Breast epithelium (tissue), 4 donors: Measurements from ENCODE around the gene LRPPRC. TPM values are rescaled to one million over a fixed set of nuclear protein-coding genes. Genes with fewer than 3 reads are reported as not detected.

Source experiments
- DNase-seq, 2 donors: peaks; one replicate each; pipeline ENCODE4 v3.0.0-alpha.2; 2019; ENCODE audit warnings: low spot score in 2 of 2
- H3K27ac ChIP-seq, 2 donors: fragments of 200-600 bp; sonication (generic) in 1 of 2; one replicate each; pipeline ENCODE4 v1.5.1; 2016 to 2019; ENCODE audit warnings: mild to moderate bottlenecking in 1 of 2
- H3K27me3 ChIP-seq, 2 donors: fragments of 200-600 bp; sonication (generic) in 1 of 2; one replicate each; pipeline versions ENCODE4 v1.5.1 to v1.6.0; 2017 to 2019; ENCODE audit warnings: control low read depth in 1 of 2, mild to moderate bottlenecking in 1 of 2
- H3K36me3 ChIP-seq: fragments of 200-600 bp; one replicate; pipeline ENCODE4 v1.5.1; 2019
- H3K4me1 ChIP-seq, 2 donors: fragments of 200-600 bp; sonication (generic); one replicate each; pipeline ENCODE4 v1.5.1; 2016 to 2019; ENCODE audit warnings: control low read depth in 1 of 2
- H3K4me3 ChIP-seq, 3 donors: fragments of 200-600 bp; sonication (generic); 1 replicate in 2 of 3; 2 replicates in 1 of 3; pipeline ENCODE4 v1.5.1; 2016 to 2019; ENCODE audit warnings: mild to moderate bottlenecking in 3 of 3, moderate library complexity in 2 of 3
- H3K9me3 ChIP-seq, 2 donors: fragments of 200-600 bp; sonication (generic) in 1 of 2; one replicate each; pipeline ENCODE4 v1.5.1; 2016 to 2019; ENCODE audit warnings: control low read depth in 1 of 2
- CTCF ChIP-seq, 3 donors: fragments of 450-650 bp; IDR thresholded peaks; one replicate each; pipeline ENCODE4 v1.5.1; 2016 to 2017; ENCODE audit warnings: antibody characterized with exemption in 3 of 3, mild to moderate bottlenecking in 3 of 3, moderate library complexity in 3 of 3
- POLR2A ChIP-seq: fragments of 450-650 bp; IDR thresholded peaks from one replicate; pipeline ENCODE4 v1.6.1; 2016; ENCODE audit warnings: antibody characterized with exemption, mild to moderate bottlenecking, moderate library complexity
- POLR2AphosphoS5 ChIP-seq, 3 donors: sonication (generic); formaldehyde crosslinking; IDR thresholded peaks; one replicate each; pipeline ENCODE4 v1.6.1; 2017; ENCODE audit warnings: antibody characterized with exemption in 3 of 3
- intact Hi-C: fragments of 100-400 bp; cut with DNase I; formaldehyde crosslinking; loops from one replicate; pipeline ENCODE4 v1.15.1; 2023; ENCODE audit warnings: low total_unique reads
- total RNA-seq, 3 donors: library from RNA; depleted of rRNA; stranded (reverse); fragments of >200 nt; gene quantifications; one replicate each; pipeline ENCODE4 v1.1.0, GENCODE V29; 2016

The LRPPRC gene
- total RNA-seq, 3 donors from 2014 or later = 61.6 to 75.4 (median 65.1) TPM

DNA sequence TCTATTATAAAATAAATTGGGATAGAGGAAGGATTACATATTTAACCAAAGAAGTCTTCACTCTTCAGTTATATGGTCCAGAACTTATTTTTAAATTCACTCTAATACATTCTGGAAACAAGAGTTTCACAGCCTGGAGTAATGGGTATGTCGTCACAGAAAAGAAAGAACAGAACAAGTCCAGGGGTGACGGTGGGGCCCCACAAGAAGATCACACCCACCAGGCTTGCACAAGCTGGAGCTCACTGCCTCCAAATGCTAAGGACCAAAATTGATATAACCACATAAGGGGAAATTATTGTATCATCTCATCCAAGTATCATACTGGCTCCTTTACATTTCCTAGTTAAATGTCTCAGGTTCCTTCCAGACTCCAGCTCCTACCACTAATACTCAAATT, 11.3 kb downstream of the LRPPRC start:
- no peak overlapping the region for H3K27ac ChIP-seq
- H3K4me1 ChIP-seq = no peaks in the 10 kb centered on the region
- no peak for TF ChIP-seq CTCF (IDR thresholded peaks at IDR 0.05)
- TF ChIP-seq POLR2AphosphoS5 (IDR thresholded peaks at IDR 0.05) = no peak
- no peak for TF ChIP-seq POLR2A
- H3K36me3 ChIP-seq = peaks cover 1% of the 10 kb centered on the region
- no peaks in the 10 kb centered on the region for H3K9me3 ChIP-seq
- no peak for DNase-seq
- no peaks in the 10 kb centered on the region for H3K27me3 ChIP-seq
- intact Hi-C loops = no loop called here
- no peak overlapping the region for H3K4me3 ChIP-seq

DNA sequence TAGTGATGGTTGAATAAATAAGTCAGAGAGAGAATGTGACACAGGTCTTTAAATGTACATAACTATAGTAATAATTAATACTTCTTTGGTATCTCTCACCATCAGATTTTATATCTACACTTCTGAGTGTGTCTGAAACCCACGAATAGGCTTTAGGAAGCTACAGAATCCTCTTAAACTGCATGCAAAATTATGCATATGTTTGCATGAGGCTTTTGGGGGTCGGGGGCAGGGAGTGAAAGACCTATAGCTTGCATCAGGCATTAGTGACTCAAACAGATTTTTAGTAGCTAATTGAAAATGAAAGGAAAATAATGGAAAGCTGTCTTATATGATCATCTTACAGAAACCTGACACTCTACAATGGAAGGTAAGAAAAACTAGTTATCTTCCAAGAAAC, 14.9 kb downstream of the LRPPRC start:
- no peak for DNase-seq
- TF ChIP-seq CTCF (IDR thresholded peaks at IDR 0.05) (no peak), POLR2A (no peak), POLR2AphosphoS5 (IDR thresholded peaks at IDR 0.05) (no peak)
- H3K36me3 ChIP-seq = peaks cover 12% of the 10 kb centered on the region
- H3K27me3 ChIP-seq = no peaks in the 10 kb centered on the region
- intact Hi-C loops = no loop called here
- H3K4me3 ChIP-seq = no peak overlapping the region
- no peaks in the 10 kb centered on the region for H3K9me3 ChIP-seq
- no peaks in the 10 kb centered on the region for H3K4me1 ChIP-seq
- no peak overlapping the region for H3K27ac ChIP-seq

DNA sequence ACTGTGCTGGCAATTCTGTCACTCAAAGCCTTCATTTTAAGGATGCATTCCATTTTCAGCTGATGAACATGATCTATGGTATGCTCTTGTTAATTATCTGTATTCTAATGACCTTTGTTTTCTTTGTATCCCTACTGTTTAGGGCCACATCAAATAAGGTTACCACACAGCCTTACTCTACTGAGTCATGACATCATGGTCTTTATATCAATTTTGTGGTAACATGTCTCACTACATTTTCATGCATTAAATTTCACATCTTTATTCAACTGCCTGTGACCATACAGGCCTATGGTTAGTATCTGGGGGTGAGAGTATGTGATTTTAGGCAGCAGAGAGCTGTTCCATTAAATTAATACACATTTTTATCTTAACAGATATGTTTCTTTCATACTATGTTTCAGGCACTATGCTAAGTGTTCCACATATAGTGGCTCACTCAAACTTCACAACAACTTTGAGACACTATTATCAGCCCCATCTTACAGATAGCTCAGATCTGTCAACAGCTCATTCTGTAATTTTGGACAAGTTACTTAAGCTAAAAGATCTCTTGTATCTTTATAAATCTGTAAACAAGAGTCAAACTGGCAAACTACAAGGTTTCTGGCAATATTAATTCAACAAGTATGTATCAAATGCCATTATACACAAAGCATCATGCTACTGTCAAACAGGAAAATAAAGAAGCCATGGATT, 18.0 kb downstream of the LRPPRC start:
- H3K36me3 ChIP-seq = peaks cover 23% of the 10 kb centered on the region
- intact Hi-C loops = no loop called here
- no peaks in the 10 kb centered on the region for H3K4me1 ChIP-seq
- H3K4me3 ChIP-seq = no peak overlapping the region
- no peak for DNase-seq
- no peak overlapping the region for H3K27ac ChIP-seq
- no peaks in the 10 kb centered on the region for H3K27me3 ChIP-seq
- H3K9me3 ChIP-seq = no peaks in the 10 kb centered on the region
- TF ChIP-seq CTCF (IDR thresholded peaks at IDR 0.05) (no peak), POLR2A (no peak), POLR2AphosphoS5 (IDR thresholded peaks at IDR 0.05) (no peak)

- H3K4me1 ChIP-seq = no peaks in the 10 kb centered on the region
- H3K9me3 ChIP-seq = no peaks in the 10 kb centered on the region
- H3K4me3 ChIP-seq = no peak overlapping the region
- no peak for TF ChIP-seq POLR2AphosphoS5 (IDR thresholded peaks at IDR 0.05)
- no peak for TF ChIP-seq POLR2A
- TF ChIP-seq CTCF (IDR thresholded peaks at IDR 0.05) = no peak
- intact Hi-C loops = no loop called here
- no peak for DNase-seq
- H3K27ac ChIP-seq = no peak overlapping the region
- H3K36me3 ChIP-seq = peaks cover 8% of the 10 kb centered on the region
- H3K27me3 ChIP-seq = no peaks in the 10 kb centered on the region
These were observed 34.9 kb downstream of the LRPPRC start for GRCh38 chr2:43960921-43961320.

GRCh38 chr2:43958397-43959275, 37.2 kb downstream of the LRPPRC start:
- no peaks in the 10 kb centered on the region for H3K27me3 ChIP-seq
- H3K4me3 ChIP-seq = no peak overlapping the region
- H3K4me1 ChIP-seq = no peaks in the 10 kb centered on the region
- intact Hi-C loops = loop anchor here (10.0 kb wide), 1 partner anchor 1566 kb away; no protein-coding TSS in a partner anchor
- TF ChIP-seq CTCF (IDR thresholded peaks at IDR 0.05) = no peak
- TF ChIP-seq POLR2A = no peak
- TF ChIP-seq POLR2AphosphoS5 (IDR thresholded peaks at IDR 0.05) = no peak
- no peaks in the 10 kb centered on the region for H3K9me3 ChIP-seq
- H3K36me3 ChIP-seq = no peaks in the 10 kb centered on the region
- DNase-seq = no peak
- H3K27ac ChIP-seq = no peak overlapping the region
